Mesenchymal stem cell (in vitro differentiated cells and primary cell): ENCODE data around the gene ALOX12B.

Experiments used
- DNase-seq: peaks from one replicate; pipeline ENCODE4 v3.0.0-alpha.2; 2013
- H2AFZ ChIP-seq: one replicate; pipeline ENCODE4 v1.6.1; 2013; ENCODE audit warnings: low read depth, mild to moderate bottlenecking, control low read depth, inconsistent platforms, low read length, moderate library complexity
- H2AK5ac ChIP-seq: 2 replicates; pipeline ENCODE4 v1.6.1; 2013; ENCODE audit warnings: low read length, moderate library complexity, mild to moderate bottlenecking, inconsistent platforms; ENCODE audit not compliant: severe bottlenecking
- H2BK120ac ChIP-seq: one replicate; pipeline ENCODE4 v1.6.1; 2013; ENCODE audit warnings: low read depth, mild to moderate bottlenecking, inconsistent platforms, low read length, moderate library complexity
- H2BK12ac ChIP-seq, 2 experiments: one replicate each; pipeline ENCODE4 v1.6.1; 2013; ENCODE audit warnings: inconsistent platforms in 2 of 2, low read length in 2 of 2, mild to moderate bottlenecking in 2 of 2, moderate library complexity in 2 of 2, control low read depth in 1 of 2
- H2BK15ac ChIP-seq: one replicate; pipeline ENCODE4 v1.6.1; 2013; ENCODE audit warnings: mild to moderate bottlenecking, low read depth, inconsistent platforms; ENCODE audit not compliant: poor library complexity, severe bottlenecking
- H2BK5ac ChIP-seq: 2 replicates; pipeline ENCODE4 v1.6.1; 2013; ENCODE audit warnings: low read depth, mild to moderate bottlenecking, low read length, control low read depth, inconsistent platforms; ENCODE audit not compliant: poor library complexity, severe bottlenecking
- H3K14ac ChIP-seq, 2 experiments: one replicate each; pipeline ENCODE4 v1.6.1; 2013; ENCODE audit warnings: inconsistent platforms in 2 of 2, low read length in 2 of 2, control low read depth in 1 of 2, mild to moderate bottlenecking in 1 of 2, moderate library complexity in 1 of 2
- H3K18ac ChIP-seq, 2 experiments: one replicate each; pipeline ENCODE4 v1.6.1; 2013; ENCODE audit warnings: inconsistent platforms in 2 of 2, low read length in 2 of 2, control low read depth in 1 of 2, low read depth in 1 of 2, mild to moderate bottlenecking in 1 of 2
- H3K23ac ChIP-seq, 2 experiments: one replicate each; pipeline ENCODE4 v1.6.1; 2013; ENCODE audit warnings: inconsistent platforms in 2 of 2, low read length in 2 of 2, mild to moderate bottlenecking in 2 of 2, moderate library complexity in 2 of 2, control low read depth in 1 of 2
- H3K27ac ChIP-seq: 2 replicates; pipeline ENCODE4 v1.5.1; 2013; ENCODE audit warnings: mild to moderate bottlenecking, moderate library complexity, low read length, control low read depth, inconsistent platforms; ENCODE audit not compliant: poor library complexity, severe bottlenecking
- H3K27me3 ChIP-seq, 2 experiments: 2 replicates each; pipeline versions ENCODE4 v1.6.1 to v1.7.0; 2013; ENCODE audit warnings: low read length in 2 of 2, mild to moderate bottlenecking in 2 of 2, moderate library complexity in 2 of 2, control low read depth in 1 of 2, inconsistent platforms in 1 of 2; ENCODE audit not compliant: control insufficient read depth in 1 of 2, insufficient read depth in 1 of 2
- H3K36me3 ChIP-seq, 2 experiments: 2 replicates each; pipeline versions ENCODE4 v1.6.1 to v1.7.0; 2013; ENCODE audit warnings: low read length in 2 of 2, control low read depth in 1 of 2, inconsistent platforms in 1 of 2, low read depth in 1 of 2, mild to moderate bottlenecking in 1 of 2; ENCODE audit not compliant: insufficient read depth in 2 of 2, control insufficient read depth in 1 of 2
- H3K4ac ChIP-seq, 2 experiments: one replicate each; pipeline ENCODE4 v1.6.1; 2013; ENCODE audit warnings: inconsistent platforms in 2 of 2, low read length in 2 of 2, mild to moderate bottlenecking in 2 of 2, moderate library complexity in 2 of 2, control low read depth in 1 of 2, low read depth in 1 of 2
- H3K4me1 ChIP-seq: 2 replicates; pipeline ENCODE4 v1.6.1; 2013; ENCODE audit warnings: low read depth, low read length, control low read depth; ENCODE audit not compliant: control insufficient read depth, insufficient read depth
- H3K4me2 ChIP-seq: 2 replicates; pipeline ENCODE4 v1.6.1; 2013; ENCODE audit warnings: low read length, mild to moderate bottlenecking, inconsistent platforms; ENCODE audit not compliant: poor library complexity, severe bottlenecking
- H3K4me3 ChIP-seq, 2 experiments: 2 replicates each; pipeline versions ENCODE4 v1.5.1 to v1.7.0; 2013; ENCODE audit warnings: low read length in 2 of 2, mild to moderate bottlenecking in 2 of 2, control low read depth in 1 of 2, low read depth in 1 of 2; ENCODE audit not compliant: insufficient read depth in 1 of 2
- H3K79me1 ChIP-seq: replicated peaks from 2 replicates; pipeline ENCODE4 v1.6.1; 2013; ENCODE audit warnings: mild to moderate bottlenecking, control low read depth, low read length, inconsistent platforms; ENCODE audit not compliant: poor library complexity, severe bottlenecking
- H3K9ac ChIP-seq: 2 replicates; pipeline ENCODE4 v1.7.0; 2013; ENCODE audit warnings: mild to moderate bottlenecking, low read length, moderate library complexity
- H3K9me3 ChIP-seq: 2 replicates; pipeline ENCODE4 v1.7.0; 2013; ENCODE audit warnings: mild to moderate bottlenecking, low read length; ENCODE audit not compliant: control insufficient read depth
- H4K8ac ChIP-seq: one replicate; pipeline ENCODE4 v1.6.1; 2013; ENCODE audit warnings: inconsistent platforms, mild to moderate bottlenecking, low read length, moderate library complexity
- H4K91ac ChIP-seq: one replicate; pipeline ENCODE4 v1.6.1; 2013; ENCODE audit warnings: mild to moderate bottlenecking, low read length, inconsistent platforms
- WGBS: methylation state at CpG from one replicate; pipeline ENCODE4 v1.1.7; 2013; ENCODE audit warnings: mixed read lengths; 5-methylcytosine and 5-hydroxymethylcytosine counted together

The ALOX12B gene

GRCh38 chr17:8081876-8082275 lies 5.6 kb downstream of the ALOX12B start:
- Histone ChIP-seq H2BK5ac (no peak overlapping the region), H2AK5ac (no peak overlapping the region), H3K4ac (no peak overlapping the region), H2AFZ (no peak overlapping the region), H3K27ac (no peak overlapping the region), H4K91ac (no peak overlapping the region), H3K18ac (no peak overlapping the region), H2BK120ac (no peak overlapping the region), H3K36me3 (no peaks in the 10 kb centered on the region), H3K9ac (no peak overlapping the region), H3K4me1 (peaks cover 12% of the 10 kb centered on the region), H3K14ac (no peak overlapping the region), H3K27me3 (peaks cover 84 to 90% of the 10 kb centered on the region in 2 experiments), H3K9me3 (no peaks in the 10 kb centered on the region), H2BK15ac (no peak overlapping the region), H3K4me3 (no peak overlapping the region), H2BK12ac (no peak overlapping the region), H3K4me2 (no peak overlapping the region), H3K79me1 (no peaks in the 10 kb centered on the region), H4K8ac (no peak overlapping the region), H3K23ac (no peak overlapping the region)
- DNase-seq, result no peak
- WGBS, result 89% methylated on average over 1 of the region's 3 CpGs

GRCh38 chr17:8080799-8081219 lies 6.7 kb downstream of the ALOX12B start:
- H2BK15ac ChIP-seq, result no peak overlapping the region
- no peak for DNase-seq
- peaks cover 84 to 90% of the 10 kb centered on the region in 2 experiments for H3K27me3 ChIP-seq
- H3K9me3 ChIP-seq, result no peaks in the 10 kb centered on the region
- H2BK12ac ChIP-seq, result no peak overlapping the region
- H4K8ac ChIP-seq, result no peak overlapping the region
- no peak overlapping the region for H2BK5ac ChIP-seq
- H3K27ac ChIP-seq, result no peak overlapping the region
- no peak overlapping the region for H3K23ac ChIP-seq
- no peak overlapping the region for H3K4me2 ChIP-seq
- peaks cover 12% of the 10 kb centered on the region for H3K4me1 ChIP-seq
- 27% methylated on average over 17 of the region's 17 CpGs for WGBS
- no peak overlapping the region for H3K18ac ChIP-seq
- H3K36me3 ChIP-seq, result no peaks in the 10 kb centered on the region
- H3K4ac ChIP-seq, result no peak overlapping the region
- no peak overlapping the region for H3K14ac ChIP-seq
- H3K9ac ChIP-seq, result no peak overlapping the region
- no peak overlapping the region for H2AK5ac ChIP-seq
- H2BK120ac ChIP-seq, result no peak overlapping the region
- no peak overlapping the region for H2AFZ ChIP-seq
- H3K79me1 ChIP-seq, result no peaks in the 10 kb centered on the region
- H3K4me3 ChIP-seq, result no peak overlapping the region
- H4K91ac ChIP-seq, result no peak overlapping the region

GRCh38 chr17:8080208-8080798 lies 7.2 kb downstream of the ALOX12B start:
- Histone ChIP-seq H3K79me1 (no peaks in the 10 kb centered on the region), H2BK15ac (no peak overlapping the region), H2AK5ac (no peak overlapping the region), H3K23ac (no peak overlapping the region), H3K4me2 (peak overlapping the region; percentile 96), H3K9ac (peak overlapping the region; percentile 32), H4K91ac (no peak overlapping the region), H3K4me1 (peaks cover 12% of the 10 kb centered on the region), H2BK120ac (no peak overlapping the region), H3K14ac (no peak overlapping the region), H2BK5ac (no peak overlapping the region), H4K8ac (no peak overlapping the region), H2BK12ac (no peak overlapping the region), H3K18ac (no peak overlapping the region), H3K36me3 (no peaks in the 10 kb centered on the region), H3K27ac (no peak overlapping the region), H2AFZ (no peak overlapping the region), H3K4ac (no peak overlapping the region), H3K9me3 (no peaks in the 10 kb centered on the region), H3K27me3 (peaks cover 84 to 90% of the 10 kb centered on the region in 2 experiments), H3K4me3 (peak overlapping the region in 1 of 2 experiments; percentile 69)
- no peak for DNase-seq
- WGBS, result 10% methylated on average over 25 of the region's 25 CpGs

GRCh38 chr17:8079291-8080207 lies 8.0 kb downstream of the ALOX12B start:
- Histone ChIP-seq H3K4ac (no peak overlapping the region), H3K14ac (no peak overlapping the region), H2BK12ac (peak overlapping the region in 1 of 2 experiments; percentile 81), H3K79me1 (no peaks in the 10 kb centered on the region), H2AK5ac (no peak overlapping the region), H3K9me3 (no peaks in the 10 kb centered on the region), H3K4me3 (peak overlapping the region; percentile 51 to 69), H3K18ac (no peak overlapping the region), H3K27ac (no peak overlapping the region), H3K23ac (peak overlapping the region; percentile 54 to 72), H4K8ac (no peak overlapping the region), H3K4me1 (peaks cover 12% of the 10 kb centered on the region), H3K27me3 (peaks cover 84 to 90% of the 10 kb centered on the region in 2 experiments), H2BK15ac (no peak overlapping the region), H3K4me2 (peak overlapping the region; percentile 96), H2BK120ac (no peak overlapping the region), H4K91ac (no peak overlapping the region), H2BK5ac (no peak overlapping the region), H3K36me3 (no peaks in the 10 kb centered on the region), H3K9ac (peak overlapping the region; percentile 32), H2AFZ (peak overlapping the region; percentile 57)
- WGBS, result 3% methylated on average over 78 of the region's 87 CpGs
- DNase-seq, result peak; percentile 63
